NCI-H524 treated with DMSO at 0.1 percent for 48 hours (cell line): Measurements from ENCODE around the gene BZW2.
A peak's percentile ranks its signal among the peaks of the same experiment; 100 is the strongest.

Experiments
- DNase-seq: peaks from one replicate; lab custom pipeline; 2025; lab: John Stamatoyannopoulos, UW

BZW2 gene

GRCh38 chr7:16753102-16753931, 107.3 kb downstream of the BZW2 start, which contains the start of gene TSPAN13:
Gene TSPAN13, plus strand, starts transcription at chr7:16753755. Its CDS starts 213 bp downstream, at chr7:16753968.
- DNase-seq: peak; percentile 49

GRCh38 chr7:16753932-16754855, 108.2 kb downstream of the BZW2 start:
- DNase-seq: no peak

- DNase-seq: peak; percentile 34
Observed at GRCh38 chr7:16754856-16755317, 108.9 kb downstream of the BZW2 start.

DNA sequence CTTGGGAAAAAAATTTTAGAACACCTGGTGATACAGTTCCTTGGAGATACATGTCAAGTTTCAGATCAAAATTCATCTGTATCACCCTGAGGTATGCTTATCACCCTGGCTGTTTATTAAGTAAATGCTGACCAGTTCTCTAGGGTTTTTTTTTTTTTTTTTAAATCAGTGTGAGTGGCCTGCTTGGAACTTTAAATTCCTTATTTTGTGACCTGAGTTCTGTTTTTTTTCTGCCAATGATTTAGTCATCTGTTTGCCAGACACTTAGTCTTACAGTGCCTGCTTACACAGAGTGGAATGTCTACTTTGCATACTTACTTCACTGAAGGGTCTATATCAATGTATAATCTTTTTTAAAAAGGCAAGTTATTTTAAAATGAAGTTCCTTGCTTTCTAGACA, 109.4 kb downstream of the BZW2 start:
- no peak for DNase-seq
